HCT116 (cell line): Measurements from ENCODE around the gene CREB3L1. TPM values are rescaled to one million over a fixed set of nuclear protein-coding genes. Genes with fewer than 3 reads are reported as not detected.

Experiments used
- ATAC-seq: fragments of 200-7000 bp; cut with Tn5 transposase; 2 replicates; pipeline ENCODE4 v1.9.1; 2020; ENCODE audit warnings: mild to moderate bottlenecking, moderate library complexity
- BruUV-seq: library from RNA; stranded (reverse); fragments of 400-500 nt; replicated peaks from 2 replicates; lab custom pipeline; 2021; lab: Mats Ljungman, UMichigan
- CTCF ChIA-PET: fragments of 300-600 bp; sonication (Branson Sonifier 250); formaldehyde crosslinking; loops from one replicate; lab custom pipeline; 2021; ENCODE audit warnings: antibody characterized with exemption; lab: Charles Lee
- POLR2A ChIA-PET: fragments of 300-600, 350-600 bp; sonication (Branson Sonifier 250); formaldehyde crosslinking; loops from one replicate; lab custom pipeline; 2021; ENCODE audit warnings: antibody characterized with exemption; lab: Charles Lee
- RAD21 ChIA-PET, 2 experiments: fragments of 300-600 bp; sonication (Branson Sonifier 250); formaldehyde crosslinking; loops; one replicate each; lab custom pipeline; 2023; ENCODE audit warnings: low total read pairs in 2 of 2; ENCODE audit not compliant: uncharacterized antibody in 2 of 2, unreplicated experiment in 2 of 2, low non-redundant PET in 1 of 2; lab: Charles Lee
- DNase-seq: peaks from one replicate; pipeline ENCODE4 v3.0.0-alpha.2; 2010; ENCODE audit warnings: low read depth, low spot score
- H2AFZ ChIP-seq: fragments of 200-600 bp; shearing (Covaris generic), sonication (generic); 2 replicates; pipeline ENCODE4 v1.6.1; 2017; ENCODE audit warnings: low read depth, mixed run types, mixed read lengths, antibody characterized with exemption, low read length; ENCODE audit not compliant: poor library complexity, severe bottlenecking
- H3K27ac ChIP-seq: 2 replicates; pipeline ENCODE4 v1.5.1; 2012; ENCODE audit warnings: low read depth, low read length
- H3K27me3 ChIP-seq: fragments of 200-600 bp; sonication (generic); 2 replicates; pipeline ENCODE4 v1.6.1; 2016; ENCODE audit warnings: mixed run types, low read length, mixed read lengths; ENCODE audit not compliant: insufficient read depth
- H3K36me3 ChIP-seq, 2 experiments: fragments of 200-500 bp in 1 of 2; fragments of 200-600 bp in 1 of 2; sonication (Bioruptor generic) in 1 of 2; sonication (generic) in 1 of 2; 2 replicates each; pipeline versions ENCODE4 v1.5.1 to v1.6.1; 2014 to 2016; ENCODE audit warnings: low read length in 2 of 2, inconsistent platforms in 1 of 2, mixed read lengths in 1 of 2, mixed run types in 1 of 2; ENCODE audit not compliant: insufficient read depth in 2 of 2, control insufficient read depth in 1 of 2
- H3K4me1 ChIP-seq, 2 experiments: fragments of 200-600 bp in 1 of 2; sonication (generic) in 1 of 2; 2 replicates each; pipeline versions ENCODE4 v1.5.1 to v1.6.1; 2012 to 2017; ENCODE audit warnings: low read length in 2 of 2, inconsistent platforms in 1 of 2, mild to moderate bottlenecking in 1 of 2, mixed read lengths in 1 of 2, mixed run types in 1 of 2, moderate library complexity in 1 of 2; ENCODE audit not compliant: insufficient read depth in 2 of 2, control insufficient read depth in 1 of 2
- H3K4me2 ChIP-seq: fragments of 200-600 bp; sonication (generic); 2 replicates; pipeline ENCODE4 v1.6.1; 2017; ENCODE audit warnings: mixed run types, low read length, mixed read lengths
- H3K4me3 ChIP-seq, 2 experiments: fragments of 200-600 bp in 1 of 2; sonication (generic) in 1 of 2; replicated peaks in 1 of 2; 2 replicates each; pipeline ENCODE4 v1.5.1; 2011 to 2016; ENCODE audit warnings: low read length in 2 of 2, control low read depth in 1 of 2, low read depth in 1 of 2, mild to moderate bottlenecking in 1 of 2, mixed read lengths in 1 of 2, mixed run types in 1 of 2
- H3K79me2 ChIP-seq: fragments of 200-600 bp; sonication (generic); 2 replicates; pipeline ENCODE4 v1.6.1; 2017; ENCODE audit warnings: mild to moderate bottlenecking, mixed run types, low read length, moderate library complexity, mixed read lengths; ENCODE audit not compliant: insufficient read depth
- H3K9ac ChIP-seq: fragments of 200-600 bp; sonication (generic); 2 replicates; pipeline ENCODE4 v1.6.1; 2016; ENCODE audit warnings: low read length, mixed read lengths
- H3K9me2 ChIP-seq: fragments of 200-600 bp; sonication (generic), shearing (Covaris generic); 2 replicates; pipeline ENCODE4 v1.6.1; 2017; ENCODE audit warnings: mixed run types, mild to moderate bottlenecking, moderate library complexity; ENCODE audit not compliant: insufficient read depth
- H3K9me3 ChIP-seq, 2 experiments: fragments of 200-500 bp in 1 of 2; fragments of 200-600 bp in 1 of 2; sonication (Bioruptor generic) in 1 of 2; sonication (generic) in 1 of 2; 2 replicates each; pipeline ENCODE4 v1.6.1; 2014 to 2017; ENCODE audit warnings: low read length in 2 of 2, mixed read lengths in 2 of 2, inconsistent platforms in 1 of 2, low read depth in 1 of 2, mild to moderate bottlenecking in 1 of 2, mixed run types in 1 of 2, moderate library complexity in 1 of 2; ENCODE audit not compliant: control insufficient read depth in 1 of 2, insufficient read depth in 1 of 2
- H4K20me1 ChIP-seq: fragments of 200-600 bp; sonication (generic), shearing (Covaris generic); 2 replicates; pipeline ENCODE4 v1.6.1; 2017; ENCODE audit warnings: mixed run types, mild to moderate bottlenecking, moderate library complexity; ENCODE audit not compliant: insufficient read depth
- CBX3 ChIP-seq: IDR thresholded peaks from 2 replicates; pipeline ENCODE4 v1.6.1; 2012; ENCODE audit warnings: low read depth
- EGR1 ChIP-seq: IDR thresholded peaks from 2 replicates; pipeline ENCODE4 v1.6.1; 2012; ENCODE audit warnings: low read depth
- ELF1 ChIP-seq: IDR thresholded peaks from 2 replicates; pipeline ENCODE4 v1.6.1; 2012; ENCODE audit warnings: low read depth, borderline replicate concordance
- FOSL1 ChIP-seq: IDR thresholded peaks from 2 replicates; pipeline ENCODE4 v1.6.1; 2012; ENCODE audit warnings: low read depth
- JUND ChIP-seq: IDR thresholded peaks from 2 replicates; pipeline ENCODE4 v1.6.1; 2012
- POLR2AphosphoS5 ChIP-seq: IDR thresholded peaks from 2 replicates; pipeline ENCODE4 v1.6.1; 2011; ENCODE audit warnings: mild to moderate bottlenecking, low read depth, low read length, moderate library complexity
- RAD21 ChIP-seq: IDR thresholded peaks from 2 replicates; pipeline ENCODE4 v1.6.1; 2012; ENCODE audit warnings: low read depth, mild to moderate bottlenecking
- SP1 ChIP-seq: IDR thresholded peaks from 2 replicates; pipeline ENCODE4 v1.6.1; 2012; ENCODE audit warnings: low read depth
- SRF ChIP-seq: IDR thresholded peaks from 2 replicates; pipeline ENCODE4 v1.6.1; 2012; ENCODE audit warnings: low read depth
- TCF7L2 ChIP-seq: IDR thresholded peaks from 2 replicates; pipeline ENCODE4 v1.7.0; 2011; ENCODE audit warnings: borderline replicate concordance, inconsistent platforms; ENCODE audit not compliant: insufficient read depth, insufficient read length; ENCODE audit errors: extremely low read depth
- YY1 ChIP-seq: IDR thresholded peaks from 2 replicates; pipeline ENCODE4 v1.6.1; 2011; ENCODE audit warnings: low read length, low read depth, moderate library complexity, mild to moderate bottlenecking; ENCODE audit not compliant: insufficient replicate concordance; ENCODE audit errors: extremely low read depth
- ZBTB33 ChIP-seq: IDR thresholded peaks from 2 replicates; pipeline ENCODE4 v1.6.1; 2011; ENCODE audit warnings: mild to moderate bottlenecking, low read length, moderate library complexity; ENCODE audit not compliant: insufficient replicate concordance; ENCODE audit errors: extremely low read depth
- intact Hi-C: fragments of 100-400 bp; cut with micrococcal nuclease; formaldehyde crosslinking; loops from 2 replicates; pipeline ENCODE4 v1.10.0; 2022
- total RNA-seq: library from RNA; stranded (reverse); gene quantifications from one replicate; pipeline ENCODE4 v1.2.1, GENCODE V29; 2021; ENCODE audit not compliant: unreplicated experiment
- TF ChIP-seq, protein P1 (sequence below): IDR thresholded peaks from 2 replicates; pipeline ENCODE4 v1.6.1; 2012
- TF ChIP-seq, protein P2 (sequence below): IDR thresholded peaks from 2 replicates; pipeline ENCODE4 v1.6.1; 2012
- TF ChIP-seq, protein P3 (sequence below), 3 experiments: fragments of 200-600 bp in 1 of 3; sonication (generic) in 1 of 3; IDR thresholded peaks in 2 of 3; conservative IDR thresholded peaks in 1 of 3; 2 replicates each; pipeline ENCODE4 v1.5.1; 2012 to 2017; ENCODE audit warnings: low read depth in 2 of 3, low read length in 2 of 3, antibody characterized with exemption in 1 of 3, borderline replicate concordance in 1 of 3, control low read depth in 1 of 3, mild to moderate bottlenecking in 1 of 3, mixed read lengths in 1 of 3, mixed run types in 1 of 3, moderate library complexity in 1 of 3; ENCODE audit not compliant: insufficient read depth in 1 of 3

The CREB3L1 gene
- total RNA-seq, 1 experiment from 2014 or later = 0.37 TPM

DNA sequence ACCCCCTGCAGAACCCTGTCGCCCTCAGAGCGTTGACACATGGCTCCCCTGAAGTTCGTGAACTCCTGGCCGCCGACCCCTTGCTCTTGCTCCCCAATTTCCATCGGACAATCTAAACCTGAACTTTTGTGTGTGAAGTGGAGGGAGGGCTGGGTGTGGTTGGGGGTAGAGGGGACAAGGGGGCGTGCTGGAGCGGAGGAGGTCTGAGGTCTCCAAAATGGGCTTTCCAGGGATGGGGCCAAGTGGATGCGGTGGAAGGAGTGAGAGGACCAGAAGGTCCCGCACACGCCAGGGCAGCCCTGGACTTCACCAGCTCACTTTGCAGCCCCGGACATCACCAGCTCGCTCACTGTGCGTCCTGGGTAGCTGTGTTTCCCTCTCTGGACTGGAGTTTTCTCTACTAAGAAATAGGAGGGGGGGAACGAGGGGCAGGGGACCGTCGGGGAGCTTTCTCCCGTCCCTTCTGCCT lies 18.6 kb downstream of the CREB3L1 start (continued):
- TF ChIP-seq, protein P1, sequence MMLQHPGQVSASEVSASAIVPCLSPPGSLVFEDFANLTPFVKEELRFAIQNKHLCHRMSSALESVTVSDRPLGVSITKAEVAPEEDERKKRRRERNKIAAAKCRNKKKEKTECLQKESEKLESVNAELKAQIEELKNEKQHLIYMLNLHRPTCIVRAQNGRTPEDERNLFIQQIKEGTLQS = no peak
- no peak for TF ChIP-seq POLR2AphosphoS5
- TF ChIP-seq EGR1 = no peak
- TF ChIP-seq YY1 = no peak
- no peak for TF ChIP-seq JUND
- TF ChIP-seq SRF = no peak
- no peak for TF ChIP-seq ELF1
- no peak for TF ChIP-seq TCF7L2
- TF ChIP-seq, protein P2, sequence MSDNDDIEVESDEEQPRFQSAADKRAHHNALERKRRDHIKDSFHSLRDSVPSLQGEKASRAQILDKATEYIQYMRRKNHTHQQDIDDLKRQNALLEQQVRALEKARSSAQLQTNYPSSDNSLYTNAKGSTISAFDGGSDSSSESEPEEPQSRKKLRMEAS = no peak

DNA sequence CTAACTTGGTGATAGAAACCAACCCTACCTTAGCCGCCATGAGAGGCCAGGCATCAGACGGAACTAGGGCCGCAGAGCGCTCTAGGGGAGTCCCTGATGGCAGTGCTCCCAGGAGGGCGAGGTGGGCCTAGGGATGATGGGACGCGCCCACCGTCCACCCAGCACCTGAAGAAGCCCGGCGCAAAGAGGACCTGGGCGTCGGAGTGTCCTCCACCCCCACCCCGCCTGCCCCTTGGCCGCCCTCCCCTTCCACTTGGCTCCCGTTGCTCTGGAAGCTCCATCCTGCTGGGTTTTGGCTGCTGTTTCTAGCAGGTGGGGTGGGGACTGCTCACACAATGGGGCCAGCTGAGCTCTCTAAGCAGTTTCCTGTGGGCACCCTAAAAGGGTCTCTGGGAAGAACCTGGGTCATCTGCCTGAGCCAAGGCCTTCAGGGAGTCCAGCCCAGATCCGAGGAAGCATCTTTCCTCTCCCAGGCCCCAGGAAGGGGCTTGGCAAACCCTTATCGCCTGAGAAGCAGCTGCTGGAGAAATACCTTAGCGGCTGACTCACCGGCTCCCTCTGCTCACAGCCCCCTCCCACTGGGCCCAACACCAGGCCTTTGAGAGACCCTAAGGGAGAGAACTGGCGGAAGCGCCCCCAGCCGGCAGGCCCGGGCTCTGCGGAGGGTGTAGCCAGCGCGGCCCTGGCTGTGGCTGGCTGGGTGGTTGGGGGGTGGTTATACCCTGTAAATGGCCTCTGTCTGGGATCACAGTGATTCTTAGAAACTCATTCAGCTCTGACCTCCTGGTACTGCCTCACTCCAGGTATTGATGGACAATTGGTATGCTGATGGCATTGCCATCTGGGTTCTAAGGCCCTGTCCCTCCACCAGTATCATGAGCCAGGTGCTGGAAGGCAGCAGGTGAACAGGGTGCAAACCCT lies 19.3 kb downstream of the CREB3L1 start:
- TF ChIP-seq FOSL1 (no peak), RAD21 (no peak), CBX3 (no peak), YY1 (no peak), POLR2AphosphoS5 (no peak), TCF7L2 (no peak), SP1 (no peak), ZBTB33 (no peak), EGR1 (no peak)
- TF ChIP-seq, protein P2 = no peak
- TF ChIP-seq, protein P1 = no peak
- TF ChIP-seq, protein P3, sequence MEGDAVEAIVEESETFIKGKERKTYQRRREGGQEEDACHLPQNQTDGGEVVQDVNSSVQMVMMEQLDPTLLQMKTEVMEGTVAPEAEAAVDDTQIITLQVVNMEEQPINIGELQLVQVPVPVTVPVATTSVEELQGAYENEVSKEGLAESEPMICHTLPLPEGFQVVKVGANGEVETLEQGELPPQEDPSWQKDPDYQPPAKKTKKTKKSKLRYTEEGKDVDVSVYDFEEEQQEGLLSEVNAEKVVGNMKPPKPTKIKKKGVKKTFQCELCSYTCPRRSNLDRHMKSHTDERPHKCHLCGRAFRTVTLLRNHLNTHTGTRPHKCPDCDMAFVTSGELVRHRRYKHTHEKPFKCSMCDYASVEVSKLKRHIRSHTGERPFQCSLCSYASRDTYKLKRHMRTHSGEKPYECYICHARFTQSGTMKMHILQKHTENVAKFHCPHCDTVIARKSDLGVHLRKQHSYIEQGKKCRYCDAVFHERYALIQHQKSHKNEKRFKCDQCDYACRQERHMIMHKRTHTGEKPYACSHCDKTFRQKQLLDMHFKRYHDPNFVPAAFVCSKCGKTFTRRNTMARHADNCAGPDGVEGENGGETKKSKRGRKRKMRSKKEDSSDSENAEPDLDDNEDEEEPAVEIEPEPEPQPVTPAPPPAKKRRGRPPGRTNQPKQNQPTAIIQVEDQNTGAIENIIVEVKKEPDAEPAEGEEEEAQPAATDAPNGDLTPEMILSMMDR (IDR thresholded peaks at IDR 0.05 in 2 of 3, conservative IDR thresholded peaks at IDR 0.05 in 1 of 3; ENCODE audit: borderline replicate concordance in 1 of 3, insufficient read depth in 1 of 3, low read depth in 2 of 3, low read length in 2 of 3) = no peak
- no peaks in the 10 kb centered on the region for H4K20me1 ChIP-seq
- RAD21 ChIA-PET = no interaction called here
- no peak overlapping the region for H3K4me2 ChIP-seq
- H3K9ac ChIP-seq = no peak overlapping the region
- no peak overlapping the region for H3K27ac ChIP-seq
- BruUV-seq = no TSS peak
- CTCF ChIA-PET = no interaction called here
- no peaks in the 10 kb centered on the region for H3K9me3 ChIP-seq
- POLR2A ChIA-PET = interaction anchor here (1.2 kb wide), 1 partner anchor 54 kb away, joined by 3 read pairs; no protein-coding TSS in a partner anchor
- ATAC-seq (no peak; the same call in 1 of the 2 replicates), DNase-seq (no peak)
- peaks cover 0 to 27% of the 10 kb centered on the region in 2 experiments; a peak in 2 of 4 replicates for H3K4me1 ChIP-seq
- no peaks in the 10 kb centered on the region for H3K79me2 ChIP-seq
- no peaks in the 10 kb centered on the region for H3K9me2 ChIP-seq
- no peaks in the 10 kb centered on the region for H3K36me3 ChIP-seq
- no peaks in the 10 kb centered on the region for H3K27me3 ChIP-seq
- H3K4me3 ChIP-seq = no peak overlapping the region
- intact Hi-C loops = no loop called here
- H2AFZ ChIP-seq = no peak overlapping the region
